SW 1271 (cell line): ENCODE measurements around the gene SORCS2.

Experiments
- DNase-seq, 2 experiments: peaks; one replicate each; lab custom pipeline; 2025; lab: John Stamatoyannopoulos, UW

The SORCS2 gene

GRCh38 chr4:7393601-7394575 is 201.6 kb downstream of the SORCS2 start:
- no peak for DNase-seq

GRCh38 chr4:7394681-7395451 is 202.5 kb downstream of the SORCS2 start:
- no peak for DNase-seq

- DNase-seq: no peak
Observed at GRCh38 chr4:7395645-7396044, 203.3 kb downstream of the SORCS2 start.

- DNase-seq: no peak
Observed at GRCh38 chr4:7396186-7396910, 204.0 kb downstream of the SORCS2 start.

- no peak for DNase-seq
Observed at GRCh38 chr4:7397206-7398103, 205.1 kb downstream of the SORCS2 start.

- DNase-seq: no peak
Observed at GRCh38 chr4:7398104-7398423, 205.7 kb downstream of the SORCS2 start.

GRCh38 chr4:7398788-7399439 is 206.6 kb downstream of the SORCS2 start:
- no peak for DNase-seq

GRCh38 chr4:7399440-7400234 is 207.3 kb downstream of the SORCS2 start:
- DNase-seq: no peak

- DNase-seq: no peak
Observed at GRCh38 chr4:7400671-7401298, 208.4 kb downstream of the SORCS2 start.

- DNase-seq: no peak
Observed at GRCh38 chr4:7402526-7402925, 210.2 kb downstream of the SORCS2 start.

GRCh38 chr4:7403001-7403400 is 210.7 kb downstream of the SORCS2 start:
- no peak for DNase-seq

GRCh38 chr4:7408166-7408565 is 215.8 kb downstream of the SORCS2 start:
- DNase-seq: no peak

- no peak for DNase-seq
Observed at GRCh38 chr4:7410446-7410845, 218.1 kb downstream of the SORCS2 start.

GRCh38 chr4:7411491-7411890 is 219.2 kb downstream of the SORCS2 start:
- no peak for DNase-seq

- no peak for DNase-seq
Observed at GRCh38 chr4:7411896-7412553, 219.7 kb downstream of the SORCS2 start.

GRCh38 chr4:7412554-7412912 is 220.2 kb downstream of the SORCS2 start:
- no peak for DNase-seq

- no peak for DNase-seq
Observed at GRCh38 chr4:7414046-7414445, 221.7 kb downstream of the SORCS2 start.

GRCh38 chr4:7414736-7415510 is 222.6 kb downstream of the SORCS2 start:
- no peak for DNase-seq
